KOPT-K1 (cell line): Measurements from ENCODE around the gene ATP2C2.
"Not testable (repeated sequence)": the region's sequence is repeated elsewhere in the genome, so short reads cannot be mapped to it uniquely, and the experiment has no call there.

Experiments used
- H3K27ac ChIP-seq: fragments of 200-600 bp; sonication (generic); 2 replicates; pipeline ENCODE4 v1.5.1; 2016; ENCODE audit warnings: antibody characterized with exemption, mild to moderate bottlenecking, low read depth, low read length; ENCODE audit not compliant: poor library complexity, severe bottlenecking
- H3K36me3 ChIP-seq: fragments of 200-600 bp; sonication (generic); 2 replicates; pipeline ENCODE4 v1.5.1; 2017; ENCODE audit warnings: antibody characterized with exemption, mild to moderate bottlenecking, low read length, moderate library complexity; ENCODE audit not compliant: insufficient read depth
- H3K9me3 ChIP-seq: fragments of 200-600 bp; sonication (generic); 2 replicates; pipeline ENCODE4 v1.5.1; 2017; ENCODE audit warnings: antibody characterized with exemption, low read length, mild to moderate bottlenecking; ENCODE audit not compliant: insufficient read depth, poor library complexity, severe bottlenecking

ATP2C2 gene

GRCh38 chr16:84410361-84411138, 42.2 kb downstream of the ATP2C2 start:
- Histone ChIP-seq H3K36me3 (no peaks in the 10 kb centered on the region), H3K27ac (no peak overlapping the region), H3K9me3 (no peaks in the 10 kb centered on the region)

- Histone ChIP-seq H3K9me3 (no peaks in the 10 kb centered on the region), H3K36me3 (no peaks in the 10 kb centered on the region), H3K27ac (no peak overlapping the region)
These were observed 43.4 kb downstream of the ATP2C2 start for GRCh38 chr16:84411768-84412167.

- H3K27ac ChIP-seq: no peak overlapping the region
- H3K9me3 ChIP-seq: no peaks in the 10 kb centered on the region
- no peaks in the 10 kb centered on the region for H3K36me3 ChIP-seq
These were observed 43.9 kb downstream of the ATP2C2 start for GRCh38 chr16:84412262-84412661.

GRCh38 chr16:84413244-84414004, 45.1 kb downstream of the ATP2C2 start:
- H3K9me3 ChIP-seq: no peaks in the 10 kb centered on the region
- H3K27ac ChIP-seq: no peak overlapping the region
- no peaks in the 10 kb centered on the region for H3K36me3 ChIP-seq

- H3K27ac ChIP-seq: no peak overlapping the region
- no peaks in the 10 kb centered on the region for H3K36me3 ChIP-seq
- no peaks in the 10 kb centered on the region for H3K9me3 ChIP-seq
These were observed 46.5 kb downstream of the ATP2C2 start for GRCh38 chr16:84414789-84415326.

- no peak overlapping the region for H3K27ac ChIP-seq
- no peaks in the 10 kb centered on the region for H3K9me3 ChIP-seq
- no peaks in the 10 kb centered on the region for H3K36me3 ChIP-seq
These were observed 48.3 kb downstream of the ATP2C2 start for GRCh38 chr16:84416407-84417321.

GRCh38 chr16:84418056-84418849, 49.9 kb downstream of the ATP2C2 start:
- Histone ChIP-seq H3K27ac (no peak overlapping the region), H3K36me3 (no peaks in the 10 kb centered on the region), H3K9me3 (peaks cover 5% of the 10 kb centered on the region)

GRCh38 chr16:84419730-84420129, 51.4 kb downstream of the ATP2C2 start:
- Histone ChIP-seq H3K27ac (no peak overlapping the region), H3K9me3 (peaks cover 13% of the 10 kb centered on the region), H3K36me3 (no peaks in the 10 kb centered on the region)

GRCh38 chr16:84420556-84420955, 52.2 kb downstream of the ATP2C2 start:
- peaks cover 13% of the 10 kb centered on the region for H3K9me3 ChIP-seq
- not testable (repeated sequence) for H3K36me3 ChIP-seq, H3K27ac ChIP-seq

- Histone ChIP-seq H3K9me3 (peaks cover 13% of the 10 kb centered on the region), H3K36me3 (no peaks in the 10 kb centered on the region), H3K27ac (no peak overlapping the region)
These were observed 53.0 kb downstream of the ATP2C2 start for GRCh38 chr16:84421081-84421937.

- Histone ChIP-seq H3K36me3 (no peaks in the 10 kb centered on the region), H3K27ac (no peak overlapping the region), H3K9me3 (peaks cover 13% of the 10 kb centered on the region)
These were observed 53.5 kb downstream of the ATP2C2 start for GRCh38 chr16:84421938-84422220.

- Histone ChIP-seq H3K9me3 (peaks cover 13% of the 10 kb centered on the region), H3K36me3 (no peaks in the 10 kb centered on the region), H3K27ac (no peak overlapping the region)
These were observed 55.1 kb downstream of the ATP2C2 start for GRCh38 chr16:84423416-84423837.

GRCh38 chr16:84425696-84426095, 57.4 kb downstream of the ATP2C2 start:
- Histone ChIP-seq H3K27ac (no peak overlapping the region), H3K9me3 (peaks cover 13% of the 10 kb centered on the region), H3K36me3 (no peaks in the 10 kb centered on the region)
